GM10266 (cell line): ENCODE measurements around the gene MAP1LC3C.

ENCODE experiments used
- DNase-seq: peaks from one replicate; pipeline ENCODE4 v3.0.0; 2012; ENCODE audit errors: extremely low spot score
- CTCF ChIP-seq: IDR thresholded peaks from 2 replicates; pipeline ENCODE4 v1.5.1; 2012; ENCODE audit warnings: mild to moderate bottlenecking, low read depth; ENCODE audit not compliant: control insufficient read depth, insufficient read depth; ENCODE audit errors: missing control alignments

The MAP1LC3C gene

GRCh38 chr1:242004751-242005495, 6.0 kb upstream of the MAP1LC3C start:
- no peak for DNase-seq
- no peak for TF ChIP-seq CTCF

GRCh38 chr1:242002510-242002909, 3.6 kb upstream of the MAP1LC3C start:
- no peak for TF ChIP-seq CTCF
- no peak for DNase-seq

- no peak for DNase-seq
- no peak for TF ChIP-seq CTCF
Measured at GRCh38 chr1:242002072-242002471, 3.2 kb upstream of the MAP1LC3C start.

- no peak for DNase-seq
- no peak for TF ChIP-seq CTCF
Measured at GRCh38 chr1:242000434-242000833, 1.5 kb upstream of the MAP1LC3C start.

- DNase-seq, result peak; percentile 64
- TF ChIP-seq CTCF, result peak; percentile 84
Measured at GRCh38 chr1:241998412-241998921, 431 bp downstream of the MAP1LC3C start.

- no peak for TF ChIP-seq CTCF
- no peak for DNase-seq
Measured at GRCh38 chr1:241997401-241997998, 1.4 kb downstream of the MAP1LC3C start.

GRCh38 chr1:241994171-241994570, 4.7 kb downstream of the MAP1LC3C start:
- DNase-seq, result no peak
- no peak for TF ChIP-seq CTCF
